ENCODE results near the gene SLC36A4.

DNA sequence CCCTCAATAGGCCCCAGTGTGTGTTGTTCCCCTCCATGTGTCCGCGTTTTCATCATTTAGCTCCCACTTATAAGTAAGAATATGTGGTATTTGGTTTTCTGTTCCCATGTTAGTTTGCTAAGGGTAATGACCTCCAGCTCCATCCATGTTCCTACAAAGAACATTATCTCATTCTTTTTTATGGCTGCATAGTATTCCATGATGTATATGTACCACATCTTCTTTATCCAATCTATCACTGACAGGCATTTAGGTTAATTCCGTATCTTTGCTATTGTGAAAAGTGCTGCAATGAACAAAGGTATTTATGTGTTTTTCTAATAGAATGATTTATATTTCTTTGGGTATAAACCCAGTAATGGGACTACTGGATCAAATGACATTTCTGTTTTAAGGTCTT lies 42.1 kb downstream of the SLC36A4 start:
- TF ChIP-seq, protein P1, sequence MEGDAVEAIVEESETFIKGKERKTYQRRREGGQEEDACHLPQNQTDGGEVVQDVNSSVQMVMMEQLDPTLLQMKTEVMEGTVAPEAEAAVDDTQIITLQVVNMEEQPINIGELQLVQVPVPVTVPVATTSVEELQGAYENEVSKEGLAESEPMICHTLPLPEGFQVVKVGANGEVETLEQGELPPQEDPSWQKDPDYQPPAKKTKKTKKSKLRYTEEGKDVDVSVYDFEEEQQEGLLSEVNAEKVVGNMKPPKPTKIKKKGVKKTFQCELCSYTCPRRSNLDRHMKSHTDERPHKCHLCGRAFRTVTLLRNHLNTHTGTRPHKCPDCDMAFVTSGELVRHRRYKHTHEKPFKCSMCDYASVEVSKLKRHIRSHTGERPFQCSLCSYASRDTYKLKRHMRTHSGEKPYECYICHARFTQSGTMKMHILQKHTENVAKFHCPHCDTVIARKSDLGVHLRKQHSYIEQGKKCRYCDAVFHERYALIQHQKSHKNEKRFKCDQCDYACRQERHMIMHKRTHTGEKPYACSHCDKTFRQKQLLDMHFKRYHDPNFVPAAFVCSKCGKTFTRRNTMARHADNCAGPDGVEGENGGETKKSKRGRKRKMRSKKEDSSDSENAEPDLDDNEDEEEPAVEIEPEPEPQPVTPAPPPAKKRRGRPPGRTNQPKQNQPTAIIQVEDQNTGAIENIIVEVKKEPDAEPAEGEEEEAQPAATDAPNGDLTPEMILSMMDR (conservative IDR thresholded peaks at IDR 0.05; ENCODE audit: low read length), result no peak
- TF ChIP-seq EZH2phosphoT487 (IDR thresholded peaks at IDR 0.05; ENCODE audit: borderline replicate concordance, low read depth, low read length), result no peak

All from OCI-LY7 (cell line).